Measurements from ENCODE around the gene LGR4. TPM values are rescaled to one million over a fixed set of nuclear protein-coding genes. Genes with fewer than 3 reads are reported as not detected.

LGR4 gene
- total and polyA plus RNA-seq, 2 of the 13 experiments (the other 11 are each of a cell fraction or from before 2014, with no cell fraction given), result 42.1 to 68.7 TPM

- TF ChIP-seq KAT8 (CRISPR knock-in tag; IDR thresholded peaks at IDR 0.05), result 0 out of 2 replicates have a peak, but pooled peaks have one; percentile 49
- TF ChIP-seq NR2F2 (IDR thresholded peaks at IDR 0.05; ENCODE audit: borderline replicate concordance, low read depth), result peak; percentile 67
- TF ChIP-seq RXRA (CRISPR knock-in tag; IDR thresholded peaks at IDR 0.05), result no peak
- peak; percentile 84 for TF ChIP-seq DPF2 (CRISPR knock-in tag; IDR thresholded peaks at IDR 0.05; ENCODE audit: borderline replicate concordance, low read depth)
- no peak for TF ChIP-seq SNAPC4 (CRISPR knock-in tag; IDR thresholded peaks at IDR 0.05)
- TF ChIP-seq ZNF44 (CRISPR knock-in tag; IDR thresholded peaks at IDR 0.05), result no peak
- TF ChIP-seq SAP130 (CRISPR knock-in tag; IDR thresholded peaks at IDR 0.05; ENCODE audit: low read depth), result peak; percentile 64
- TF ChIP-seq POLR2AphosphoS2 (IDR thresholded peaks at IDR 0.05; ENCODE audit: low read depth, low read length), result no peak
- TF ChIP-seq ZBTB25 (CRISPR knock-in tag; IDR thresholded peaks at IDR 0.05), result no peak
- peak; percentile 66; the same call in 1 of the 2 replicates for TF ChIP-seq GFI1 (CRISPR knock-in tag; IDR thresholded peaks at IDR 0.05; ENCODE audit: borderline replicate concordance)
- no peak for TF ChIP-seq THAP9 (CRISPR knock-in tag; IDR thresholded peaks at IDR 0.05; ENCODE audit: borderline replicate concordance)
- peak; percentile 17 to 26; a peak in 1 of 4 replicates for TF ChIP-seq NR2F1 (CRISPR knock-in tag; IDR thresholded peaks at IDR 0.05)
- peak; percentile 97 for TF ChIP-seq FOXP4 (CRISPR knock-in tag; IDR thresholded peaks at IDR 0.05)
- TF ChIP-seq ZNF468 (CRISPR knock-in tag; IDR thresholded peaks at IDR 0.05), result no peak
These were observed 98.6 kb downstream of the LGR4 start (continued) for GRCh38 chr11:27373856-27374602.

Measured in HepG2 (cell line).